ENCODE data around the gene CHD3. TPM values are rescaled to one million over a fixed set of nuclear protein-coding genes. Genes with fewer than 3 reads are reported as not detected.

CHD3 gene
- total RNA-seq, 4 donors from 2014 or later, result 78.9 to 117 (median 91.4) TPM

- no peak for TF ChIP-seq POLR2A (IDR thresholded peaks at IDR 0.05)
- TF ChIP-seq CTCF (IDR thresholded peaks at IDR 0.05), result no peak
- DNase-seq, result no peak
- Histone ChIP-seq H3K9me3 (no peaks in the 10 kb centered on the region), H3K27me3 (no peaks in the 10 kb centered on the region), H3K4me3 (replicated peaks in 1 of 3) (peak overlapping the region in 1 of 3 donors; percentile 2), H3K27ac (peak overlapping the region; percentile 83 to 98 (median 85)), H3K4me1 (peaks cover 31 to 36% of the 10 kb centered on the region in 2 donors), H3K36me3 (no peaks in the 10 kb centered on the region)
- intact Hi-C loops (cut with DNase I), result no loop called here
- 3 to 4% methylated on average over 3 of the region's 3 CpGs for WGBS, 2 donors
Observed at GRCh38 chr17:7883781-7884386, 4.7 kb upstream of the CHD3 start.

- Histone ChIP-seq H3K4me1 (peaks cover 40 to 45% of the 10 kb centered on the region in 2 donors), H3K4me3 (replicated peaks in 1 of 3) (peak overlapping the region in 1 of 3 donors; percentile 49), H3K9me3 (no peaks in the 10 kb centered on the region), H3K27me3 (no peaks in the 10 kb centered on the region), H3K27ac (peak overlapping the region; percentile 85 to 98 (median 92)), H3K36me3 (no peaks in the 10 kb centered on the region)
- 0 to 1% methylated on average over 32 to 39 of the region's 100 CpGs for WGBS, 2 donors
- peak; percentile 23 to 33 for DNase-seq
- intact Hi-C loops (cut with DNase I), result no loop called here
- TF ChIP-seq POLR2A (IDR thresholded peaks at IDR 0.05) (peak in 1 of 2 donors; percentile 32), CTCF (IDR thresholded peaks at IDR 0.05) (no peak)
Observed at GRCh38 chr17:7884581-7885366, 3.8 kb upstream of the CHD3 start.

- peaks cover 40 to 49% of the 10 kb centered on the region in 2 donors for H3K4me1 ChIP-seq
Observed at GRCh38 chr17:7885367-7886226, 3.0 kb upstream of the CHD3 start.

More at GRCh38 chr17:7885367-7886226, 3.0 kb upstream of the CHD3 start:
- DNase-seq, result peak; percentile 66 to 86
- 0% methylated on average over 14 to 20 of the region's 64 CpGs for WGBS, 2 donors
- Histone ChIP-seq H3K9me3 (no peaks in the 10 kb centered on the region), H3K27me3 (no peaks in the 10 kb centered on the region), H3K36me3 (peaks cover 0 to 2% of the 10 kb centered on the region in 2 donors), H3K4me3 (replicated peaks in 1 of 3) (peak overlapping the region; percentile 49 to 88 (median 72)), H3K27ac (peak overlapping the region; percentile 79 to 98 (median 92))
- TF ChIP-seq POLR2A (IDR thresholded peaks at IDR 0.05), result peak in 1 of 2 donors; percentile 57
- no peak for TF ChIP-seq CTCF (IDR thresholded peaks at IDR 0.05)
- intact Hi-C loops (cut with DNase I), result no loop called here

All from thyroid gland (tissue), 4 donors.